Measurements from ENCODE around the gene CNTNAP5.

GRCh38 chr2:124647663-124648062 is 622.6 kb downstream of the CNTNAP5 start:
- no peak for TF ChIP-seq CTCF (conservative IDR thresholded peaks at IDR 0.05; ENCODE audit: low read depth, low read length)
- no peak for TF ChIP-seq USF2 (IDR thresholded peaks at IDR 0.05; ENCODE audit: low read depth, low read length)
- no peak for TF ChIP-seq CEBPB (IDR thresholded peaks at IDR 0.05; ENCODE audit: low read depth, low read length)
- no peak for TF ChIP-seq POLR2A (IDR thresholded peaks at IDR 0.05; ENCODE audit: low read depth, low read length)
- no peak for TF ChIP-seq SMC3 (IDR thresholded peaks at IDR 0.05; ENCODE audit: low read depth, low read length)
- TF ChIP-seq RAD21 (IDR thresholded peaks at IDR 0.05; ENCODE audit: low read length) = no peak
- TF ChIP-seq CHD1 (IDR thresholded peaks at IDR 0.05; ENCODE audit: low read depth, low read length) = no peak
- no peak for TF ChIP-seq MAZ (IDR thresholded peaks at IDR 0.05; ENCODE audit: borderline replicate concordance, low read depth, low read length)

Data from IMR-90 (cell line).